Iris pigment epithelial cell (primary cell): Measurements from ENCODE around the gene SECISBP2L.
A peak's percentile ranks its signal among the peaks of the same experiment; 100 is the strongest.

ENCODE experiments used
- DNase-seq: peaks from one replicate; pipeline ENCODE4 v3.0.0-alpha.2; 2011; ENCODE audit warnings: low read depth

The SECISBP2L gene

DNA sequence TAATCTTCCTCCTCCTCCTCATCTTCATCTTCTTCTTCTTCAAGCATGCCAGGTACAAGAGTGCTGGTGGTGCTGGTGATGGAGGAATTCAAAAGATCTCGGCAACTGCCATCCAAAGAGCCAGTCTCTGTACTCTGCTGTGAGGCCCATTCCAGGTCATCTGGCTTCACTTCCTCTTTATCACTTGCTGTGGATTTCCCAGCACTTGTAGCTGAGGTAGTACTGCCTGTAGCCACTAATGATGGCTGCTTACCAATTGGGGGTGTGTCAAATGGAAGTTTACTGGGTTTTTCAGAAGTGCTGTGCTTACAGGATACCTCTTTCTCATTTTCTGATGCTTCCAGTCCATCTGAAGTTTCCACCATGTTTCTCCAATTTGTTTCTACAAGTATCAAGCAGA, 53.7 kb downstream of the SECISBP2L start:
- no peak for DNase-seq

DNA sequence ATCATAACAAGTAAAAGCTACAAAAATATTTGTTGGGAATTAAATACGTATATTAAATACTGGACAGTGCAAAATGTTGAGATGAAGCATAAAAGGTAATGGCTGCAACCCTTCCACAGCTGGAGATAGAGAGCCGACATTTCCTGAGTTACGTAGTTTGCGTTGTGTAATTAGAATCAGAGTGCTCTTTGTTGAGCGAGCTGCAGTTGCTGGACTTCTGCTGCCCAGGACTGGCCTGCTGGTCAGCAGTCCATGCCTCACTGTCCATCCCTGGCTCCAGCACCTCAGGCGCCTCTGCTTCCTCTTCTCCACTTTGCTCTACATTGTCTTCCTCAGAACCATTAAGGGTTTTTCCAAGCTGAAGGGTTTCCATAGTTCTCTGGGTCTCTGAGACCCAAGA, 54.1 kb downstream of the SECISBP2L start:
- DNase-seq = no peak

DNA sequence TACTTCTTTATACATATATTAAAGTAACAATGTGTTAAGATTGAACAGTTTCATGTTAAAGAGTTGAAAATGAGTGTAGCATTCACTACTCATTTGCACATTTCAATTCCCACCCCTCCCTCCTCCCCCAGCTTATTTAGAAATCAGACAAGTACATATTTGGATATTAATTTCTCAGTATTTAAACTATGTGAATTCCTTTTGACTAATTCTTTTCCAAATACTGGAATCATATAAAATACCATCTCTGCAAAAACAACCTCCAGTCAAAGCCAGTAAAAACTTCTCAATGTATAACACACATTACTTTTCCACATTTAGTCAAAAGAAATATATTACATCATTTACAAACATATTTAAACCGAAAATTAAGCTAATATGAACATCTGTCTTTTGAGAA, 57.1 kb downstream of the SECISBP2L start:
- no peak for DNase-seq

DNA sequence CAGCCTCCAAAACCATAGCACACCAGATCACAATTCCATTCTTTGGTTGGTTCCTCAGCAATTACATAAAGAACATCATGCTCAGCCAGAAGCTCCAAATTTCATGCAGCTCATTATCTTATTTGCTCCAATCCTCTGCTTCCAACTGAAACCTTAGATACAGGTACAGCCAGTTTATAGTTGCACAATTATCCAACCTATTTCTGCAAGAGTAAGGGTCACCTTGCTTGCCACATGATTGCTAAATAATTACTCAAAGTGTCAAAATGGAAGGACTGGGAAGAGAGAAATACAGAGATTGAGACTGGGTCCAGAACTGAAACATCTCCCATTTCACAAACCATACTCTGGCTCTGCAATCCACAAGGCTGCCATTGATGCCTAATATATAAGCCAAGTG, 59.1 kb downstream of the SECISBP2L start:
- no peak for DNase-seq

DNA sequence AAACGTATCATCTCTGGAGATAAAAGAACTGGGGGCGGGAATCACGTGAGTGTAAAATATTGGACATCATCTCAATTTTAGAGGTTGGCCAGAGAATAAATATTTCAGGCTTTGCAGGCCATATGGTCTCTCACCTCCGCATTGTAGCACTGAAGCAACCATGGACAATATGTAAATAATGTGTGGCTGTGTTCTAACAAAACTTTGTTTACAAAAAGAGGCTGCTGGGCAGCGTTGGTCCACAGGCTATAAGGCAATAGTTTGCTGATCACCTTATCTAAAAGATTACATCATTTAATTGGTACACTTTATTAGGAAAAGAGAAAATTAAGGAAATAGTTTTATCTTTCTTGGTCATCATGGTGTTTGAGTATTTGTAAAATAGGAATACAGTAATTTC, 60.0 kb downstream of the SECISBP2L start:
- DNase-seq = no peak

DNA sequence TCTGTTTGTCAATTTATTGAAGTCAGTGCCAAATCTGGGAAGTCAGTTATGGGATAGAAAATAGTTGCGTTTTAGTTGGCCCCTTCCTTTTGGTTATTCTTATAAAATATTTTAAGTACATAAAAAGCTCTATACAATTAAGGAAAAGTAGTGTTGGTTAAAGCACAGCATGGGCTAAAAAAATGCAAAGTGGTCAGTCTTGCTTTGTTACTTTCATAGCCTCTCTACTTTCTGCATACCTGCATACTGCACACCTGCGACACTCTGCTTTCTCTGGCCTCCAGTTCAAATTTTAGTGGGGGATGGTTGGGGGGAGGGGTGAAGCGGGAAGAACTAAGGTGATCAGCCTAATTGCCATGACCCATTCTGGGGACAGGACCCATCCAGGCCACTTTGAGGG, 60.7 kb downstream of the SECISBP2L start:
- DNase-seq = no peak

DNA sequence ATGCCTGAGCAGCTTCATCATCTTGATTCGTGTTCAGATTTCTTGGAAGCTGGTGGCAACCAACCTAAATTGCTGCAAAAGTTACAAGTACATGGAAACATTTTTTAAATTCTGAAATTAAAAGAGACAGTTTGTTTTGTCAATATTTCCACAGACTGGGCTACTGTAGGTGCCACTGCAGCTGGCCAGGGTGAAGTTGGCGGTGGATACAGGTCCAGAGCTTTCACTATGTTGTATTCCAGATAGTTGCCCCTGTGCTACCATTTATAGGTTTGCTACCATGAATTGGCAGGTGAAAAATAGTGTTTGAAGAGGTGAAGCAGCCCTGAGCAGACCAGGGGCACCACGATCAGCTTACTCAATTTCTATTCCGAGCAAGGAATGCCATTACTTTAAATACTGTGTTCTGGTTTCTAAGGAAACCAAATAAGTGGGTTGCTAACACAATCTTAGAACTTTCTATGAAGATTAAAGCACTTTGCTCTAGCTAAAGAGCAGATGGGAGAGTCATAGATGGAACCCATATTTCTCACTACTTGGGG, 61.4 kb downstream of the SECISBP2L start:
- no peak for DNase-seq

DNA sequence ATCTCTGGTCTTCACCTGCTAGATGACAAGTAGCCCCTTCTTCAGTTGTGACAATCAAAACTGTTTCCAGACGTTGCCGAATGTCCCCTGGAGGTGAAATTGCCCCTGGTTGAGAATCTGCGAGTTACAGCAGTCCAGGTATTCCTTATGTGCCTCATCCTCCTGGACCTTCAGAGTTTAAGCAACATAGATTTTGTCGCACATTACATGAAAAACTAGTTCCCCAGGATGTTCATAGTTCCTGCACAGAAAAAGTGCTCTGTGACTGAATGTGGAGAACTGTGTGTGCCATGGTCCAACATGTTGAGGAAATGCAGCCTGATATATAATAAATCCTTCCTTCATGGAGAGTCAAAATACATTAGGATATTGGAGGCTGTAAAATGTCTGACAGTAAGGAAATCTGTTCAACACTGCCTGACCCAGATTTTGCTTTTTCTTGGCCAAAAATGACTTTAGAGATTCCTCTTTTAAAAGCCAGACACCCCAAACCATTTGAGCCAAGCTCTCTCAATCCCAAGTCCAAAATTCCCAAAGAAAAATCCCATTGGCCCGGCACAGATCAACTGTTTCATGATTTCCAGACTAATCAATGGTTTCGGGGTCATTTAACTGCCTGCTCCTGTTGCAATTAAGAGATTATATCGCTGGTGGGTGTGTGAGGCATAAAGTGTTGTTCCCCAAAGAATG, 62.1 kb downstream of the SECISBP2L start:
- no peak for DNase-seq

DNA sequence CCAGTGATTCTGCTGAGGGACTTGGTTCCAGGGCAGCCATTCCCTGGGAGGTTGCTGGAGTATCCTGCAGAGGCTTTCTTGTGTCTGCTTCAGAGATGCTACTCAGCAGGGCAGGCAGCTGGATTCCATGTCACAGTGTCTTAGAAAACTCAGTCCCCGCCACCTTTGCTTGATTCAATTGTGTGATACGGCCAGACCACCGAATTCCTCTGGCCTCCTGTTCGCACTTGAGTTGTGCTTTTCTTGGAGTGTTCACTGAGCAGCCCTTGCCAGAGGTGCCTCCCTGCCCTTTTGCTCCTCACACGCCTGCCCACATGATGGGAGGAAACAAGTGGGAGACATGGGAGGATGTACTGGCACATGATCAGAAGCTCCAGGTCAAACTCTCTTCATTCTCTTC, 62.9 kb downstream of the SECISBP2L start:
- no peak for DNase-seq

DNA sequence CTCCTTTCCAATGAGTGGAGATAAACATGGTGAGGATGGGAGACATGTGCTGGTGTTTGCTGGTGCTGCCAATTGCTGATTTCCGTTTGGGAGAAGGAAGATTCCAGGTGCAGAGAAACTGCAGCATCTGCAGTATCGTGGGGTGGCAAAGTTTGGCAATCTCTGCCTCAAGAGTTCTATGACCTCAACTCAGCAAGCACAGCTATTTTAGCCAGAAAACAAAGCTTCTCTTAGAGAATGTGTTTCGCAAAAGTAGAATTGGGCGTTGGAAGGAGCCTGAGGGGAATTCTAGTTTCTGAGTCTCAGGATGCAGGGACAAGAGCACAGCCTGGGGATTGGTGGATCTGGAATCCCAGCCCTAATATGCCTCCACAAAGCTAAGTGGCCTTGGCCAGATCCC, 64.3 kb downstream of the SECISBP2L start:
- DNase-seq = no peak

DNA sequence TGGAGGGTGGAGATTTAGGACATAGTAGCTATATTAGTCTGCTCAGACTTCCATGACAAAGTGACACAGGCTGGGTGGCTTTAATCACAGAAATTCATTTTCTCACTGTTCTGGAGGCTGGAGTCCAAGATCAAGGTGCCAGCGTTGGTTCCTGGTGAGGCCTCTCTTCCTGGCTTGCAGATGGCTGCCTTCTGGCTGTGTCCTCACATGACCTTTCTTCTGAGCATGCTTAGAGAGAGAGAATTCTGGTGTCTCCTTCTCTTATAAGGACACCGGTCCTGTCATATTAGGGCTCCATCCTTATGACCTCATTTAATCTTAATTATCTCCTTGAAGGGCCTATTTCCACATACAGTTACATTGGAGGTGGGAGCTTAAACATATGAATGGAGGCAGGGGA, 67.6 kb downstream of the SECISBP2L start:
- no peak for DNase-seq

DNA sequence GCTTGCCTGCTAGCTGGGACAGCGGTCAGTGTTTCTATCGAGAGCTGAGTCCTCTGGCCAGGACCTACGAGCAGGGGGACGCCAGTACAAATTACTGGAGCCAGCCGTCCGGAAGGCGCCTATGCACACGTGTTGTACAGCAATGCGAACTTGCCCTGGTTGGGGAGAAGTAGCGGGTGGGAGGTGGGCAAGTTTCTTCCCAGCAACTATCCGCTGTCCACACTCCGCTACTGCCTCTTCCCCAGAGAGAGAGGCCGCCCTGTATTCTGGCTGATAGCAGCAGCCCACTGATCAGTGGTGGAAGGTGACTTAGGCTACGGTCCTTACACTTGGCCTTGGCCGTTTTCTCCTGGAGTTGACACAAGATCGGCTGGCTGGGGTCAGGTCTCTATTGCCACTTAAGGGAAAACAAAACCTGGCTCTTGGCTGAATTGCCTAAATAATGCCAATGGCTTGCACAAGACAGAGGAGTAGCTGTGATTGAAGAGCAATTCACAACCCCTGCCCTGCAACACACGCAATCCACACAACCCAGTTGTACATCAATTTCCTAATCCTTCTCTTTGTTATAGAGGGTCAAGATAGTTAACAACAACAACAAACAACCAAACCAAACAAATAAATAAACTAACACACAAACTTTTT, 69.7 kb downstream of the SECISBP2L start:
- no peak for DNase-seq

DNA sequence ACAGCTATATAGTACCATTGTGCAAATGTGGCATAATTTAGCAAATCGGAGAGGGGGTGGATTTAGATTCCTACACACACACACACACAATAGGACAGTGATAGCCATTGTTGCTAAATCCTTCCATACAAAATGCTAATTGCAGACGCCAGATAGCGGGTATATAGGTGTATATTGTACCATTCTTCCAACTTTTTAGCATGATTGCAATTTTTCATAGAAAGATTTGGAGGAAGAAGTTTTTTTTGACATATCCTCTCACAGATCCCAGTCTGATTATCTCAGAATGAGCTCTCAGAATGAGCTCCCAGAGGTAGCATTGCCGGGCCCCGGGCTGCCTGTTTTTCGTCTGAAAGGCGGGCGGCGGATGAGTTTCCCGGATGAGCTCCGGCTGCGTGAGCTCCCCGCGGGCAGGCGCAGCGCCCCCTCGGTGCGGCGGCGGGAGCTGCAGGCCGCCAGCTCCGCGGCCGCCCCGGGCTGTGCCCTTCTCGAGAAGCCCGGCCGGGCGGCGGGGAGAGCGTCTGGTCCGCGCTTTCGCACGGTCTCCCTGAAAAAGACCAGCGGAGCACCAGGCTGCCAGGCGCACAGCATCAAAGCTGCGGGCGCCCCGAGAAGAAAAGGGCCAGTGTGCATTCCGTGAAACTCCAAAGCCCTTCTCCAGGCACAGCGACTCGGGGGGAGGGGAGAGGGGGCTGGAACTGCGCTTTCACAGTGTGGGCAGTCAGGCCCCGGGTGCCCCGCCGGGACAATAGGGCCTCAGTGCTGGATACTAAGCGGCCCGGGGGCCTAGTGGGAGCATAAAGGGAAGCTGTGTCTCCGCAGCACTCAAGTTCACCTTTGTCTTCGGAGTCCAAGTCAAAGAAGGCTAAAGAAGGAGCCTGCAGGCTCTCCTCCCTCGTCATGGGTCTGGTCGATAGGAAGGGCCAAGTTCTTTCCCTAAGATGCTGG, 70.5 kb downstream of the SECISBP2L start:
- peak; percentile 81 for DNase-seq

DNA sequence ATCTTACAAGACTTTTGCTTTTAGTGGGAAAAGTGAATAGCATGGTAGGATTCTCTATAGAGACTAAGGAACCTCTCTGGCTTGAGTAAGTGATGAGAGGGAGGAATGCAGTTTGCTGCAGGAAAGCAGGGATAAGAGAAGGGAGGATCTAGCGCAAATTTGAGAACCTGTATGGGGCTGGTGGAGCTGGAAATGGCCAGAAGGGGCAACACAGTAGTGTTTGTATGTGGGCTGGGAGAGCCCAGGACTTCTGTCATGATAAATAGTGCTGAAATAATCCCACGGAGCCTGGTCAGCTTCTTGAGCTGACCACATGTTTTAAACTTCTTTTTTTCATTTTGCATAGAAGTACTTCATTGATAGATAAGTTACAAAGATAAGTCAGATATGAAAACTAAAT, 71.4 kb downstream of the SECISBP2L start:
- peak; percentile 8 for DNase-seq

DNA sequence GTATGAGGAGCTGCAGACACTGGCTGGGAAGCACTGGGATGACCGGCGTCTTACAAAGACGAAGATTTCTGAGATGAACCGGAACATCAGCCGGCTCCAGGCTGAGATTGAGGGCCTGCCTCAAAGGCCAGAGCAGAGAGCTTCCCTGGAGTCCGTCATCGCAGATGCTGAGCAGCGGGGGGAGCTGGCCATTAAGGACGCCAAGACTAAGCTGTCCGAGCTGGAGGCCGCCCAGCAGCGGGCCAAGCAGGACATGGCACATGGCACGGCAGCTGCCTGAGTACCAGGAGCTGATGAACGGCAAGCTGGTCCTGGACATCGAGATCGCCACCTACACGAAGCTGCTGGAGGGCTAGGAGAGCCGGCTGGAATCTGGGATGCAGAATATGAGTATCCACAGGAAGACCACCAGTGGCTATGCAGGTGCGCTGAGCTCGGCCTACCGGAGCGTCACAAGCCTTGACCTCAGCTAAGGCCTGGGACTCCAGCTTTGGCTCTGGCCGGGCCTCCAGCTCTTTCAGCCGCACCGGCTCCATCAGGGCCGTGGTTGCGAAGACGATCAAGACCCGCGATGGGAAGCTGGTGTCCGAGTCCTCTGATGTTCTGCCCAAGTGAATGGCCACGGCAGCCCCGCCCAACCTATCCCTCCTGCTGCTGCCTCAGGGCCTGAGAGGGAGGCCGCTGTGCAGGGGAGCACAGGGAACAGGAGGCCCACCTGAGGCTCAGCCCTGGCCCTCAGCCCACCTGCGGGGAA, 73.3 kb downstream of the SECISBP2L start:
- no peak for DNase-seq

- DNase-seq = peak; percentile 11
Measured at GRCh38 chr15:48970926-48971325, 75.3 kb downstream of the SECISBP2L start.

DNA sequence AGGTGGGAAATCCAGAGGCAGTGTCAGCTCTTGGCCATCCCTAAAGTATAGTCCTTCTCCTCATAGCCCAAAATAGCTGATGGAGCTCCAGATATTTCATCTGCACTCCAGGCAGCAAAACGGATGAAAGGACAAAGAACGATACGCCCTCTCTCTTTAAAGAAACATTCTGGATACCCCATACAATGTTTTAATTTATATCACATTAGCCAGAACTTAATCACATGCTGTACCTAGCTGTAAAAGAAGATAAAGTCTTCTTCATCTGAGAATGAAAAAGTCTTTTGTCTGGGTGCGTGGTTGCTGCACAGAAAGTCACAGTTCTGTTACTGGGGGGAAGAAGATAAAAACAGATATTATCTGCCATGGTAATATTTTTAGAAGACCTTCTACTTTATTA, 78.2 kb downstream of the SECISBP2L start:
- DNase-seq = no peak

GRCh38 chr15:48967336-48967735, 78.9 kb downstream of the SECISBP2L start:
- no peak for DNase-seq

DNA sequence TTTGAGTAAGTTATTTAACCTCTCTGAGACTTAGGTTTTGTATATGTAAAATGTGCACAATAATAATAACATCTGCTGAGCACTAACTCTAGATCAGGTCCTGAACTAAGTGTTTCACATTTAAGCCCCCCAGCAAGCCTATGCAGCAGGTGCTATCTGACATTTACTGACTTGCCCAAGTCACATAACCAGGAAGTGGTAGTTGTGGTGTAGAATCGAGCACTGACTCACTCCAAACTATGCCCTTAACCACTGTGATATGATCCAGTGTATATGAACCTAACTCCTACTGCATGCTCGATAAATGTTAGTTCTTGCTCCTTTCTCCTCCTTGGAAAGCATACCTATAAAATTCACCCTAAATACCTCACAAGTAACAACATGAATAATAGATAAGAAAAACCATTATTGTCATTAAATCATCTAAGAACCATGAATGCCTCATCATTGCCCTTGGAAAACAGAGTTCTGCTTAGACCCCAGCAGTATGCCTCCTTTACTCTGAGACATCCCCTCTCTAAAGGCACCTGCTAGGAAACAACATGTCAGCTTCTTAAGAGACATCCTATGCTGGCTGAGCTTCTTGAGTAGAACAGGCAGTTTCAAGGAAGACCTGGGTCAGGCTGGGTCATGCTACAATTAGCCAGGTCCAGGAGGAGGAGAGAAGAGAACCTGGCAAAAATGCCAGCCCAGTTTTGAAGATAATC, 79.5 kb downstream of the SECISBP2L start:
- DNase-seq = peak; percentile 82

DNA sequence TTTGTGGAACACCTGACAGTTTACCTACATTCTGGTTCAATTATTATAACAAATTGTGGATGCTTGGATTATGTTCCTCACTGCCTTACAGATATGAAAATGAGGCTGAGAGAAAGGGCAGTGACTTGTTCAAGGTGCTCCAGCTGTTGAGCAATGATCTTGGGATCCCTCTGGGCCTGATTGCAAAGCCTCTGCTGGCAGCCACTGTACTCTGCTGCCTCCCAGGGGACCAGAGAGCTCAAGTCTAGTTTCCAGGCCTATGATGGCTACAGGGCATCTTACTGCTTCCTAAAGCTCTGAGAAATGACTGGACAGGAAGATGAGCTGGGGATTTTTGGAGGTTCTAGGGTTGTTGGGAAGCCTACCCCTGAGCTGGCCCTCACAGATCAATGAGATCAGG, 80.3 kb downstream of the SECISBP2L start:
- DNase-seq = peak; percentile 79

GRCh38 chr15:48964898-48965297, 81.3 kb downstream of the SECISBP2L start:
- DNase-seq = no peak
